GM21576 (cell line): ENCODE data around the gene USF3.
"Not testable (repeated sequence)": the region's sequence is repeated elsewhere in the genome, so short reads cannot be mapped to it uniquely, and the experiment has no call there.

Experiments used
- ATAC-seq: cut with Tn5 transposase; IDR thresholded peaks from one replicate; pipeline ENCODE4 v1.9.1; 2021; ENCODE audit warnings: mild to moderate bottlenecking, moderate library complexity; ENCODE audit not compliant: unreplicated experiment

Gene USF3

DNA sequence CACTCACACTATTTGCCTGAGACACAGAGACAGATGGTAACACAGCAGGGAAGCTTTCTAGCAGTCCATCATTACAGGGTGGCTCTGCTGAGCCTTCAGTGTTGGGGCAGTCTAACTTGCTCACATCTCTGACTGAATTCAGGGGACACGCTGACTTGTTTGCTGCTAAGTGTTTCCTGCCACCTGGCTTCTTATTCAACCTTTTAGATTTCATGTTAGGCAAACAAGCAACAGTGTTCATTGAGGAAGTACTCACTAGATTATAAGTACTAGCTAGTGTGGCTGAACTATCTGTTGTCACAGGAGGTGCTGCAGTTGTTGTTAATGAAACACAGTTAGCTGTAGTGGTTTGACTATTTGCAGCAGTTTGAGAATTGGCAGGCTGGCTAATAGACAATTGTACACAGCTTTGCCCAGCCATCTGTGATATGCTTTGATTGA lies 37.3 kb downstream of the USF3 start:
- ATAC-seq = no peak

DNA sequence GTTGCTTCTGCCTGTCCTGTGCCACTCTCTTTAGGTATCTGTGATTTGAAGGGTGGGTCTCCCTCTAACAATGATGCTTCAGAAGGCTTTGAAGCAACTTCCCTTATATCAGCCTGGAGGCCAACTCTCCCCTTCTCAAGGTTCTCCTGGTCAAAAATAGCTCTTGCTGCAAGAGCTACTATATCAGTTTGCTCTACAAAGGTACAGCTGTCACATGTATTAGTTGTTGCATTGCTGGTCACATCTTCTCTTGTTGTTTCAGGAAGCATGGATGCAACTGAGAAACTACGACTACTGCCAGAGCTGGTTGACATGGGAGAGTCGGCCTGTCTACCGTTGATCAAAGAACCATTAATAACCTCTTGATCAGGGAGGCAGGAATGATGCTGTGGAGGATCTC lies 38.3 kb downstream of the USF3 start:
- ATAC-seq = no peak

GRCh38 chr3:113654851-113655250 lies 41.6 kb downstream of the USF3 start:
- no peak for ATAC-seq

DNA sequence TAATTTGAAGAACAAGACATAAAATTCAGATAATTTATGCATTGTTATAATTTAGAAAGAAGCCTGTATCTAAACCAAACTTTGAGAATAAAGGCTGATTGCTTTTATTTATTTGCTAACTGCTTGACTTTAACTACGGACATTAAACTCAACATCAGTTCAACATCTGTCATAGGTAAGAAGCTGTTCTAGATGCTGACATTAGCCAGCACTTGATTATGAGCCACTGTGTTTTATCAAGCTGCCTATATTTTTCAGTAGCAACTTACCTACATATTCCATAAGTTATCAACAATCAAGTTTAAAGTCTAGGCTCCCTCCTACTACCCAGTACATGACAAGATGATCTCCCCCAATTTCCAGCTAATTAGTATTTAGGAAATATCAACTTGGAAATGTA lies 42.1 kb downstream of the USF3 start:
- ATAC-seq = no peak

DNA sequence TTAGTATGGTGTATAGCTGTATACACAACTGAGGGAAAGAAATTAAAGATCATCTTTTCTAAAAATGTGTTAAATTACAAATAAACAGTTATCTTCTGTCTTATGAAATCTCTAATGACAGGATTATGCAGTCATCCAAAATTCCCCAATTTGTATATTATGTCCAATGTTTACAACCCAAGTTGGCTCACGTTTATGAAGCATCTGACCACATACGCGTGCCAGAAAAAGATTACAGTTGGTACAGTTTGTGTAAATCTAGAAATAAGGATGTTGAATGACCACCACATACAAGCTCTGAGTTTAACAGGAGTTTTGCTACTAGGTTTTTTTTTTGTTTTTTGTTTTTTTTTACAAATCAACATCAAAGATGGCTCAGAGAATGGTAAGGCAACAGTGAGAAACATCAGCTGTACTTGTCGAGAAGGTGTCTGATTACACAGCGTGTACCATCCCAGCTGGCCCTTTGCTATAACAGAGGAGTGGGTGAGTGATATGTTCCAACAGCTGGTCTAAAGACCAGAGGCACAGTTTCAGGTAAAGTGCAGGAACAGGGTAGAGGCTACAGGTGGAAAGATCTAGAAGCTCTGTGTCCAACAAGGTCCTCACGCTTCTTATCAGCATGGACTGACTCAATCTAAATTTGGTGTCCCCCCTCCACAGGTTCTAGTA lies 47.1 kb downstream of the USF3 start:
- no peak for ATAC-seq

DNA sequence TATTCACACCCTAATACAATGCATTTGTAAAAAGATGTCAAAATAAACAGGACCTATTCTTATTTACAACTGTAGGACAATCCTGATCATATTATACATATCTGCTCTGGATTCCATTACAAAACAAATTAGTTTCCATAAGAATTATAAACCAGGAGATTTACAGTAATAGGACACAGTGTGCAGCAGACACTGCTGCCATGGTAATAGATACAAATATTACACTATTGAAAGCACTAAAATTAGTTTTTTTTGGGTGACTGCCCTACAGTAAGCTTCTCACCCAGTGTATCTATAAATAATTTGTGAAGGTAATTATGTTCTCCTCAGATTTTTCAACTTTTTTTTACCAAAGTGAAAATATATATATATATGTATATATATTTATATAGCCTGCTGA lies 47.9 kb downstream of the USF3 start:
- no peak for ATAC-seq

- no peak for ATAC-seq
Measured at GRCh38 chr3:113643583-113643982, 52.9 kb downstream of the USF3 start.

DNA sequence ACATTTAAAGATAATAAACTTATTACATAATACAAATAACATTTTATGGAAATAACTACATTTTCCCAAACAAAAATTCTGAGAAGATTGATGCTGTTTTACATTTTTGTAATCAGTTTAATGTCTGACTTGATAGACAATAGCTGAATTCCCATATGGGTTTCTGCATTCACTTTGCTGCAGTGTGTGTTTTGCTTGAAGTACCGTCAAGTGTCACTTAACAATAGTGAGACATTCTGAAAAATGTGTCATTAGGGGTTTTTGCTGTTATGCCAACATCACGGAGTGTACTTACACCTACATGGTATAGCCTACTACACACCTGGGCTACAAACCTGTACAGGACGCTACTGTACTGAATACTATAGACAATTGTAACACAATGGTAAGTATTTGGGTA lies 57.5 kb downstream of the USF3 start:
- no peak for ATAC-seq

GRCh38 chr3:113637756-113638155 lies 58.7 kb downstream of the USF3 start:
- ATAC-seq = no peak

- ATAC-seq = not testable (repeated sequence)
Measured at GRCh38 chr3:113636034-113636433, 60.4 kb downstream of the USF3 start.

DNA sequence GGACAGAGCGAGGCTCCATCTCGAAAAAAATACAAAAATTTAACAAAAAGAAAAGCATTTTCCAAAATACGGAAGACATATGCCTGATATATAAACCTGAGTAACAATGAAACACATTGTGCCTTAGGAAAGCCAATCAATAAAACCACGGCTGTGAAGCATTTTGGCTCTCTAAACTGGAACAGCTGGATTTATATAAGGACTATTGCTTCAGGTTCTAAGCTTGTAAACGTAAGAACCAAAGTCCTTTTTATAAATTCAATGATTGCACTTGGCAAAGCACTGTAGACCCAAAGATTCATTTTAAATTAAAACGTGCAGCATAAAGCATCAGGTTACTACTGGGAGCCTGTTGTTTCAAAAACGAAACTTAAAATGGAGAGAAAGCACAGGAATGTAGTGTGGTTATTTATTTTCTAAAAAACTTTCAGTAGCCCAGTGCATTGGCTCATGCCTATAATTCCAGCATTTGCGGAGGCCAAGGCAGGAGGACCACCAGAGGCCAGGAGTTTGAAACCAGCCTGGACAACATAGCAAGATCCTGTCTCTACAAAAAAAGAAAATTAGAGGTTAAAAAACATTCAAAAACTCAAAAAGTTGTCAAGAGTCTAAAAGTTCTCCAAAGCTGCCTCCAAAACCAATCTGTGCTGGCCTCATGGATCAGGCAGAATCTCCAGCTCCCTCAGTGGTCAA lies 61.5 kb downstream of the USF3 start:
- ATAC-seq = no peak

DNA sequence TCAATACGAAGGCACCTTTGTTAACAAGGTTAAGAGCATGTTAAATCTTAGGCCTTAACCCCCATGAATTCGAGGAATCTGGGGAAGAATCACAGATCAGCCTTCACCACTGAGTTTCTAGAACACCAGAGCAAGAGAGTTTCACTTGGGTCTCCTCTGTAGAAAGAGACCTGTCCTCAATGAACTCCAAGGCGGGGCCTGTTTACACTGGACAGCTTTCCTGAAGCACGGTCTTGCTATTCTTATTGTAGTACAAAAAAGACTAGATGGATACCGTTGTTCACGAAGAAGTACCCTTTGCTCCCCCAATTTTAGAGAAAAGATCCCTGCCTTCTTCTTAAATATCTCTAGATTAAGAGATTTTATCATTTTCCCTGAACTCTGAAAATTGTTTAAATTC lies 64.9 kb downstream of the USF3 start:
- ATAC-seq = no peak

DNA sequence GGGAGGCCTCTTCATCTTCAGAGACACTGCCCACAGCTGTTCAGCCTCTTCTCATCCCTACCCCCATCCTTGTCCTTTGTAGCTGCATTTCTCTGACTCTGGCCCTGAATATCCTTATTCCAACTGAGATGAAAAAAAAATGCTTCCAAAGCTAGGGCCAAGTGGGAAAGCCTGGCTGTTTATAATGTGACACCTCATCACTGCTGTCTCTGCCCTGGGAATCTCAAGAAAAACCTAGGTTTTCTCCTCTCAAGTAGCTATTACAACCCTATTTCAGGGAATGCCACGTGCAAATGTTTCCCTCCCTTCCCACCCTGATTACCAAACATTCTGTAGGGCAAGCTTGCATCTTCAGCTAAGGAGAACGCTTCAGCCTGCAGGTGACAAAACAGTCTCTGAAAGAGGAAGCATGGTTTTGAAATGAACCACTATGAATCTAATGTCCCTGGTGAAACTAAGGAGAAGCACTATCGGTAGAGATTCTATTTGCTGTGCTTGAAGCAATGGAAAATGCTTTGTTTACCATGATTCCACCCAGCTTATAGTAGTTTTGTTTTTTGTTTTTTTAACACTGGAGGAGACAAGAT lies 65.4 kb downstream of the USF3 start:
- no peak for ATAC-seq

- no peak for ATAC-seq
Measured at GRCh38 chr3:113629584-113630421, 66.6 kb downstream of the USF3 start.

GRCh38 chr3:113628788-113629187 lies 67.7 kb downstream of the USF3 start:
- no peak for ATAC-seq

DNA sequence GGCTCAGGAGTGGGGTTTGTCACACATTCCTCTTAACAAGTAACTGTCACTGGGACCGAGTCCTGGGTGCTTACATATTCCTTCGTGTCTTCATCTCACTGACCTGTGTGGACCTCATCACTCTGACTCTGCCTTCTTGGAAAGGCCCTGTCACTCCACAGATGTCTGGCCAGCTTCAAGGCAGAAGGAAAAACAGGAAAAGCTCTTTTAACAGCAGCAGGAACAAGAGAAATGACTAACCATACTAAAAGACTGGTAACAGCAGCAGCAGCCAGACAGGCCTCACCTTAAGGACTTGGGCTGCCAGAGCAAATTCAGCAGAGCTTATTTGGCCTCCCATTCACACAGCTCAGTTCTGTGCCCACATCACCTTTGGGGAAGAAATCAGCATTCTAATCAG lies 68.1 kb downstream of the USF3 start:
- ATAC-seq = no peak

GRCh38 chr3:113626503-113627371 lies 69.7 kb downstream of the USF3 start:
- peak; percentile 55 for ATAC-seq

GRCh38 chr3:113625834-113626233 lies 70.6 kb downstream of the USF3 start:
- ATAC-seq = no peak

DNA sequence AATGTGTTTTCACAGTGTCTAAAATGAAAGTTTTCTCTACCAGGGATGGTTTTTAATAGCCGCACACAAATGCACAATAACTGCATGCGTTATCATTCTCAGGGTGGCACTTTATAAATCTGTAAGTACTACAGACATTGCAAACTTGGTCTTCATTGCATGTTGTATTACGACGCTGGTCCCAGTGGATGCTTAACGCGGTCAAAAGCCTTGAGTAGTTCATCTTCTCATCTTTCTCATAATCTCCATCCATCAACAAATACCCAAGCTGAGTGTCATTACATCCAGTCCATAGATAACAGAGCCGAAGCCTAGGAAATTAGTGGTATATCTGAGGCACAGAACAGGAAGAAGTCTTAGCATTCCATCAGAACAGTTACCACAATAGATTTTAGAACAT lies 72.6 kb downstream of the USF3 start:
- no peak for ATAC-seq

DNA sequence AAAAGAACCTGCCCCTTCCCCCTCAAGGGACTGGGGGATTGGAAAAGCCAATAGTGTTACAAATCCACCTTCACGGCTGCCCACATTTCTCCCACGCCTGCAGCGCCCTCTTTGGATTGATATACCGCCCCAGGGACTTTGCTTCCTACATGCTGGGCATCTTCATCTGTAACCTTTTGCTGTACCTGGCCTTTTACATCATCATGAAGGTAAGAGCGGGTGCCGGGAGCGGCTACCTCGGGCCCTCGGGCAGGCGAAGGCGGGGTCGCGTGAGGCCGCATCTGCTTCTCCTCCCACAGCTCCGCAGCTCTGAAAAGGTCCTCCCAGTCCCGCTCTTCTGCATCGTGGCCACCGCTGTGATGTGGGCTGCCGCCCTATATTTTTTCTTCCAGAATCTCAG lies 73.1 kb downstream of the USF3 start:
- no peak for ATAC-seq

DNA sequence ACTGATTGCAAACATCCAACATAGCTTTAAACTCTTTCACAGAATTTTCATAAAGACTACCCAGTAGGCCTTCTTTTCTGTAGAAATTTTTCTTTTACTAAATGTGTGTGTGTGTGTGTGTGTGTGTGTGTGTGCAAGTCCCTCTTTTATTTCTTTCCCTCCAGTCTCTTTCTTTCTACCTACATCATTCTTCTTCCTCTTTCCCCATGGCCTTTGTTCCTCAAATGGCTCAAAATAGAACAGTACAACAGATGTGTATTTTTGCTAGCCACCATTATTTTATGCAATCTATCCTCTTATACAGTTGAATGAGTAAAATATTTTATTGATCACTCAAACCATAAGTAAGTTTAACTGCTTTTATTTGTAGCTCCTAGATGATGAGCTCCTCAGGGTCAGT lies 76.4 kb downstream of the USF3 start:
- no peak for ATAC-seq
